HG03159 (cell line): ENCODE measurements around the gene TMEM154.
A peak's percentile ranks its signal among the peaks of the same experiment; 100 is the strongest.

Experiments
- ATAC-seq: cut with Tn5 transposase; IDR thresholded peaks from one replicate; pipeline ENCODE4 v1.9.1; 2021; ENCODE audit warnings: mild to moderate bottlenecking, moderate library complexity; ENCODE audit not compliant: unreplicated experiment

TMEM154 gene

DNA sequence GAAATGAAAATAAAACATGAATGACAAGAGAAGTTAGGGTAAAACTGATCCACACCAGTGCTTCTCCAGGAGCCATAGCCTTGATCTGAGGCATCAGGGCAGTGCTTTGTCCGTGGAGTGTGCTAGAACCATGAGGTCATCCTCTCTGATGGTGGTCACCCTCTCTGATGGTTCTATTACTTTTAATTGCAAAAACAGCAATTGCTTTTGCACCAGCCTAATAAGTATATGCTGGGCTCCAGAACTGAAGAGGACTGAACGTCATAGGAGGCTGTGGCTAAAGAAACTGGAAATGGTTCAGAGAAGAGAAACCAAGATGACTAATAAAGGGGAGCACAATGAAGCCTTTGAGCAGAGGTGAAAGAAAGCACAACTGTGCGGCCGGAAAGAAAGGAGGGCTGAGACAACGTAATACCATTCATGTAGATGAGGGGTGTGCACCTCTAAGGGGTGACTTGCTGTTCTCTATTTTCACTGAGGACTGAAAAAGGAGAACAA lies 17.0 kb upstream of the TMEM154 start:
- ATAC-seq, result peak; percentile 99

DNA sequence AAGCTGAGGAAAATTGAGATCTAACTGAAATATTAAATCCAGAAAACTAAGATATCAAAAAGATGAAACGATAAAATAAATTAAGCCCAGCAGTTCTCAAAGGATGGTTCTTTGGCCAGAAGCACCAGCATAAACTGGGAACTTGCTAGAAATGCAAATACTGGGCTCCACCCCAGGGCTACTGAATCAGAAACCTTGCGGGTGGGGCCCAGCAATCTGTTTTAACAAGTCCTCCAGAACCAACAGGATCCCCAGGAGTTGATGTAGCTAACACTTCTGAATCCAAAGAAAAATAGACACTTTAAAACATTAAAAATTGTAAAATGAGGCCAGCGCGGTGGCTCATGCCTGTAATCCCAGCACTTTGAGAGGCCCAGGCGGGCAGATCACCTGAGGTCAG lies 14.1 kb upstream of the TMEM154 start:
- ATAC-seq, result no peak

DNA sequence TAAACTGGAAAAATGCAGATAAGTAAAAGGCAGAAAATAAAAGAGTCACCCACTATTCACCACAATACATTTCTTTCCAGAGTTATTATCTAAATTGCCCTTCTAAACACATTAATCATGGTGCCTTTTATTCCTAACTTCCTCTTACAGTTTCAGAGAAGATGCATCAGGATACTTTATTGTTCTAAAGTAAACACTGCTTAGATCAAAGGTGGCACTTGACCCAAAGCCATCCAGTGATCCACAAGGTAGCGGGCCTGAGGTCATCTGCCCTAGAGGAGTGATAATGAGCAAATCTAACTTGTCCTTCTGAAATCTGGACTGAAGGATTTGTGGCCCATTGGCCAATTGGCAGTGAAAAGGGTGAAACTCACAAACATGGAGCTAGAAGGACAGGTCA lies 12.0 kb upstream of the TMEM154 start:
- ATAC-seq, result no peak

DNA sequence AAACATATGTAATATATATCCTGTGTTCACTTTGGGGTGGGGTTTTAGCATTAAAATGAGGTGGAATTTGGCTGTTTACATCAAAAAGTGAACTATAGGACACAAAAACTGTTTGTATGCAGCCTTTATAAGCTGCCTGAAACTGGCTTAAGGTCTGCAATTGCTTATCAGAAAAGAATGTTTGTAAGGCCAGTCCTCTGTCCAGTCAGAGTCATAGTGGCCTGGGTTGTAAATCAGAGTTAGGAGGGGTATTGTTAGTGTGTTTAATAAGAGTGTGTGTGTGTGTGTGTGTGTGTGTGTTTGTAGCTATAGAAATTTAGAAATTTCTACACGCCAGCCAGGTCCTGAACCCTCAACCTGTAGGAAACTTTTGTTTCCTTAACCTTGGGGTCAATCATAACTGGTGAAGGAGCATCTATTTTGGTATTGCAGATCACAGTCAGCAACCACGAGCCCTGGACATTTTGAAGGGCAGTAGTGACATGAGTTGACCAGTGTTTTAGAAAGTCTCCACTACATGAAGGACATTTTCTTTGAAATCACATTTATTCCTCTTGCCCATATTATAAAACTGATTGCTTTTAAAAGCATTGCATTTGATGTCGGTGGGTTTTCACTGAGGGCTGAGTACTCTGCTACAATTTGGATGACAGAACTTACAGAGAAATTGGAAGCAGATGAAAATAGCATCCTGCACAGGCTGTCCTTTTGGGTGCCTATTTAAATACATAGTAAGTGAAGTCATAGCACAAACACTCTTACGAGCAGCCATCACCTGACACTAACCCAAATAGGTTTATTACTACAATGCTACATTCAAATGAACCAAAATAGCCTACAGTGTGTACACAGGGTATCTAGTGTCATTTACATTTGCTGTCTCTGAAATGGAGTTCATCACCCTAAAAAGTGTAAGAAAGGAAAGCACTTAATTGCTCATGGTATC lies 11.2 kb upstream of the TMEM154 start:
- no peak for ATAC-seq

DNA sequence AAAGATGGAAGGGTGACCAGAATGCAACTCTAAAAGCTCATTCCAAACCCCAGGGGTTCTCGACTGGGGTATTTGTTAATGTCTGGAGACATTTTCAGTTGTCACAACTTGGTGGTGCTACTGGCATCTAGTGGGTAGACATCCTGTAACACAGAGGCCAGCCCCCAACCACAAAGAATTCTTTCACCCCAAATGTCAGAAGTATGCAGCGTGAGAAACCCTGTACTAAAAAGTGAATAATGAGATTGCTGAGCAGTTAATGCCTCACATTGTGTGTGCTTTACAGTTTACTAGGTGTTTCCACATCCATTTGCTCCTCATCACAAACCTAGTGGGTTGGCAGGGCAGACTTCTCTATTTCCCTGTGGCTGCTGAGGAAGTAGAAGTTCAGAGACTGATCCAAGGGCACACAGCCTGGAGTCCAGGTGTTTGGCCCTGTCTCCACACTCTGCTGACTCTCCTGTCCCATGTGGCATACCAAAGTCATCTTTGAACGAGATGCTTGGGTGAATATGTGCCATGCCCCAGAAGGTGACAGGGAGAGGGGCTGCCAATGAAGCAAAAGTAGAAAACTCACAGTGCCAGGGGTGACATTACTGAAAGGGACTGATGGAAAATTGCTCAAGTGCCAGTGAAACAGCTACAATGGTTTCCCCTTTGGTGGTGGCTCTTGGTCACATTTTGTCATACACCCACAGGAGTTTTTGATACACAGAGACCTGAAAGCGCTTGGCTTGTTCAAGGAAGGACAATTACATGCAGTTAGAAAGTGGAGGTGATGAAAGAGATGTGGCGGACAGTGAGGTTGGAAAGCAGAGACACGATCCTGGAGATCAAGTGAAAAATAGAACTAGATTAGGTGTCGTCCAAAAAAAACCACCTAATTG lies 10.1 kb upstream of the TMEM154 start:
- no peak for ATAC-seq

DNA sequence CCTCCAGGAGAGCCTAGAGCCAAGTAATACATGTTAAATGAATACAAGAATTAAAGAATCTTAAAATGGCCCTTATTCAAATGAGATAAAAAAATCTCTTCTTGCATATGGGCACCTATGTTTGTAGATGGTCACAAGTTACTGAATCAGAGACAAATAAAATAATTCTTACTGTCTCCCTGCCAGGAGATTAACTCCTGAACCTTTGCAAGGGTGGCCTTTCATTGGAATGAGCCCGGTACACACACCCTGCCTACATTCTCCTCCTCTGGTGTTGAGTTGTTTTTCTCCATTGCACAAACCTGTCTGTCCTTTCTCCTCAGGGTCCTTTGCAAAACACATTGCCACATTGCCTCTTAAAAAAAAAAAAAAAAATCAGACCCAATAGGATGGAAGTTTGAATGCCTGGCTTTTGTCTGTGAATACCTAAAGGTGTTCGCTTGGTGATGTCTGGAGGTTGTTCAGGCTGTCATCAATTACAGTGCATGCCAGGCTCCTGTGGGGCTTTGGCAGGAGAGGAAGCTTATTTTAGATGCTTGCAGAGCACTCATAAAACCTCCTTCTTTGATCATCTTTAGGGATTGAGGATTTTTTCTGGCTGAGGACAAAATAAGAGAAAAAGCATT lies 8.3 kb upstream of the TMEM154 start:
- no peak for ATAC-seq

DNA sequence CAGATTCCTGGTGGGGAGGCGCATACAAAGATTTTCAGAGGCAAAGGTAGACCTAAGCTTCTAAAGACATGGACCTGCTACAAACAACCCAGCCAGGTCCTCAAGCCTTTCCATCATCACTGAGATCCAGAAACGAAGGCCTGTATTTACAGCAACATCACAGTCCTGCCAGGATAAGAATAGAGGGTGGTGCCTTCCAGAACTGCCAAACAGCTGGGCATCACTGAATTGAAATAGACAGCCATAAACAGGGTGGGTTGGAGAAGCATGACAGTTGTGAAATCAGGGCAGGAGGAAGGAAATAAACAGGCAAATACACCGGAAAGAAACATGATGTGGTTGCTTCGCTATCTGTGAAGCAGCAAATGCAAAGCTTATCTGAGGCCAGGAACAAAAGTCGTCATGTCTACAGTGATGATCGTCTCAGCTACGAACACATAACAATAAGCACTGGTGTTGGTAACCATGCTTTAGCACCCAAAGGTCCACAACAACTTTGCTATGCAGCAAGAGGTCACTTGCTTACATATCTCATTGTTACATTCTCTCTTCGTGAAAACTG lies 6.7 kb upstream of the TMEM154 start:
- no peak for ATAC-seq

DNA sequence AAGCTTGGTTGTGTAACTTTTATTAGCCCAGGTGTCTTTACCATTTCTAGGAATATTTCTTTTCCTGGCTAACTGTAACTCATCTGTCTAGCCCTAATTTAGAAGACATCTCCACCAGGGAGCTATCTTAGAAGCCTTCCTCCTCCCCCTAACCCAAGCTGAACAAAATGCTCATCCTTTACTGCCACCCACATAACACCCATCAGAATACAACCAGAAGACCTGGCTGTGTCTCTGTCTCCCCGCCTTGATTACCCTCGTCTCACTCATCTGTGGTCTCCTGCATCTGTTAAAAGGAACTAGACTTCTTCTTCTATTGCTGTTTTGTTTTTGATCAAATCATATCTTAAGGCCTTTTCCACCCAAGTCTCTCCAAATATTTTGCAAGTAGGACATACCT lies 4.8 kb upstream of the TMEM154 start:
- ATAC-seq, result no peak

DNA sequence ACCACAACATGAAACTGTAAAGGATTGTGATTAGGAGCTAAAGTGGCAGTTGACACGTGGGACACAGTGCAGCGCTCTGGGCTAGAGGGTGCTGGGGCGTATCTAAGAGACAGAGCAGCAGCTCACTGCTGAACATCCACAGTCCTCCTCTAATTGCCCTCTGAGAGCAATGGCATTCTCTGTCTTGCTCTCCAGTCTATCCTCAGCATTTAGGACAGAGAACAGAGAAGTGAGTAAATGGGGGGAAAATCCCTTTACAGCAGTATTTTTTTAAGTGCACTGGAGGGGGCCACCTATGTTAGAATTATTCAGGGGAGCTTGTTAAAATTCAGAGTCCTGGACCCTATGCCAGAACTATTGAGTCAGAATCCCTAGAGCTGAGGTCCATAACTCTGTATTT lies 4.2 kb upstream of the TMEM154 start:
- ATAC-seq, result peak; percentile 47

DNA sequence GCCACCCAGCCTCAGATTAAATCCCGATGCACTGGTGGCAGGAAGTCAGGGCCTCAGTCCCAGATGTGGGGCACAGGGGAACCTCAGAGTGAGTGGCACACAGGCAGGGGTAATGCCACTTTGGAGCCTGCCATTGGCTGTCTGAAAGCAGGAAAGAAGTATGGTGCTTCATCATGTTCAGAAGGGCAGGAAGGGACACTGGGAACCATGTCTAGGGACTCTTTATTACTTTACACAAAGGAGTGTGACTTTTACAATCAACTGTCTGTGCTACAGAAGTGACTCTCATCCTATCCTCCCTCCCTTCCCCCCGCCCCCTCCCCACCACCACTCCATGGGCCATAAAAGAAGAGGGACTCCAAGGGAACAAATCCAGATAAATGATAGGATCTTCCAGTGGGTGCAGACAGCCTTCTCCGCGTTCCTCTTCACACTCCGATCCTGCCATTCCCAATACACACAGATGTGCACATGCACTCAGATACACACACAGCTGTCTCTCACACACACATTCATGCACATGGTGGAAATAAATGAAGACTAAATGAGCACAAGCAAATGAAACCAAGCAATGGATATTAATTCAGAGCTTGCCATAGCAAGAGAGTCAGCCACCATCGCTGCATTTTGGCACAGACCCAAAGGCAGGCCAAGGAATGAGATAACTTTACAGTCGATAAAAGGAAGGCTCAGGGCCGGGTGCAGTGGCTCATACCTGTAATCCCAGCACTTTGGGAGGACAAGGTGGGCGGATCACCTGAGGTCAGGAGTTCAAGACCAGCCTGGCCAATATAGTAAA lies 2.5 kb upstream of the TMEM154 start:
- ATAC-seq, result no peak

DNA sequence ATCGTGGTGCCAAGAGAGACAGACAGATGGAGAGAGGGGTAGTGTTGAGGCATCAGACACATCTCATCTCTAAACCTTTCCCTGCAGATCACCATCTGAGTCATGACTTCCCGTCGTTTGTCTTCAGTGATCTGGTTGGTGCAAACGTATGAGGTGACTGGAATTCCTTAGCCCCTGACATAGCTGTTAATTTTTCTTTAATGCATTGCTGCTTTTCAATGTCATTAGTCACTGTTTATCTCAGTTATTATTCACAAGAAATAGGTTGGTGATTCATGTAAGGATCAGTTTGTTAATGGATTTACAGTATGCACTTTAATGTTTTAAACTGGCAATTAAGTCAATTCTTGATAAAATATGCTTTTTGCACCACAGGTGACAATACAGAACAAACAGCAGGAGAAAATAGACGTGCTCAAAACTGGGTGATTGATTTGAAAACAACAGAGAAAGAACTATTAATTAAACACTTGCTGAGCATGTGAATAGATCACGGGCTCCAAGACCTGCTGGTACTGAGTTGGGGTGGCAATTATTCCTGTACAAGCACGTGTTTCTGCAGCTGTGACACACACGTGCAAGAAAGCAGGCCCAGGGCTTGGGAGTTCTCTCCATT lies 1.3 kb upstream of the TMEM154 start:
- ATAC-seq, result no peak

DNA sequence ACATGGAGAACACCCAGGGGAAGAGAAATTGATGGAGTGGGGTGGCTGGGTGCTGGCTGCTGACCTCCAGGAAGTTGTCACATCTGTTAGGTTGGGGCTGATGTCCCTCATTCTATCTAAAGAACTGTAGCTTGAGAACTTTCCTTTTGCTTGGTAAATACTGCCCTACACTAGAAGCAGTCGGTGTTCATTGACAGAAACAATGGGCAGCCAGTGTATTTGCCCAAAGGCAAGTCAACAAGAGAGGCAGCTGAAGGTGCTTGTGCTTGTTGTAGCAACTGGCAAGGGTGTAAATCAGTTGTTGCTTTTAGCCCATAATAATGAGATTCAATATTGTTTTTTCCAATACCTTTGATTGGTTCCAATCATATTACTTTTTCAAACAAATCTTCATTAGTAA lies 956 bp downstream of the TMEM154 start:
- no peak for ATAC-seq

DNA sequence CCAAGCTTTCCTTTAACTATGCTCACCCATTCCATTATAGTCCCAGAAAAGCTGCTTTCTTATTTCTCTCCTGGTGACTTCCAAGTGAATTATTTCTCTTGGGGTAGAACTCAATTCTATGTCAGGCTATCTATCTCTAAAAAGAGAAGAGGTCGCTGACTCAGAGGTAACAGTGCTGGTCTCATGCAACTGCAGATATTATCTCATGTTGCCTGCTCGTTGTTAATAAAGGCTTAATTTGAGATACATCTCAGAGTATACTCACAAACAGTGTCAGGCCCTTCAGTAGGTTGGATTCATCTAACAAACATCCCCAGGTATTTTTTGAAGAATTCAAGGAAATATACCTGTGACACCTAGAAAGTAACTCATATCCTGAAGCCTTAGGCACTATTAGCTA lies 2.7 kb downstream of the TMEM154 start:
- no peak for ATAC-seq

DNA sequence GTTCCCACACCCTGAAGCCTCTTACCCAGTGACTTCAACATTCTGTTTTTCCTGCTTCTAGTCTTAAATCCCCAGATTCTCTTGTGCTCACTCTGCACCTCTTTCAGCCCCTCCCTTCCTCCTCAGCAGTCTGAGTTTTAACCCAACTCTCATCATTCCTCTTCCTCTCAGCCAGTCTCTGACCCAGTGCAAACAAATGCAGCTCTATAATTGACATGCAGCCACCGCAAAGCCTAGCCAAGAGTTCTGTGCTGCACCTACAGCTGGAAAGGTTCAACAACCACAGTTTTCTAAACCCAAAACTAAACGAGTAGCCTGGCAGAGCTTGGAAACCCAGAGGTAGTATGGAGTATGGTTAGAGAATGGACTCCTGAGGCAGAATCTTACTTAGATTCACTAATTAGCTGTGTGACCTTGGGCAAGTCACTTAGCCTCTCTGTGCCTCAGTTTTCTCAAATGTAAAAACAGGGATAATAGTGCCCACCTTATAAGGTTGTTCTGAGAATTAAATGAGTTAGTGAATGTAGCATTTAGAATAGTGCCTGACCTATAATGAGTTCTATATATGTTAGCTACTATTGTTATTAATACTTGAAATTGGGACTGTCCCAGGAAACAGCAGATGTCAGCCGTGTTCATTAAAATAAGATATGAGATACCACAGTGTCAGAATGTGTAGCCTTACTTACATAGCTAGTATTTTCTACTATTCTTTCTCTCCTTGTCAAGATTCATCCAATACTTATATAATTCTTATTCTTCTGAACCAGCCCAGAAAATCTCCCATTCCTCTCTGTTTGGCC lies 3.5 kb downstream of the TMEM154 start:
- ATAC-seq, result no peak

DNA sequence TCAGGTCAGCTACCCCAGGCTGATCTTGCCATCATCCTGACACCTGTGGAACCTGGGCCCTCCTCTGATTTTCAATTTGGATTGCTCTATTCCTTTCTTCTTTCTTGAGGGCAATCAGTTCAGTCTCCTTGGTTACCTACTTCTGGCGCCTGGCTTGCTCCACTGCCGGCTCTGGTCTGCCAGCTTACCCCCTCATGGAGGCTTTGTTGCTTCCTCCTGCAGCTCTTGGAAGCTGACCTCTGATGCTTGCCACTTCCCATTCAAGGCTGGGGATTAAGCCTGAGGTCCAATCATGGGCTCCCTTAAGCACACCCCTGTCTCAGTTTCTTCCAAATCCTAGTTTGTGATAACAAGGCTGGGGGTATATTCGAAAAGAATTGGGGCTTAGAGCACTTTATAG lies 5.4 kb downstream of the TMEM154 start:
- no peak for ATAC-seq

DNA sequence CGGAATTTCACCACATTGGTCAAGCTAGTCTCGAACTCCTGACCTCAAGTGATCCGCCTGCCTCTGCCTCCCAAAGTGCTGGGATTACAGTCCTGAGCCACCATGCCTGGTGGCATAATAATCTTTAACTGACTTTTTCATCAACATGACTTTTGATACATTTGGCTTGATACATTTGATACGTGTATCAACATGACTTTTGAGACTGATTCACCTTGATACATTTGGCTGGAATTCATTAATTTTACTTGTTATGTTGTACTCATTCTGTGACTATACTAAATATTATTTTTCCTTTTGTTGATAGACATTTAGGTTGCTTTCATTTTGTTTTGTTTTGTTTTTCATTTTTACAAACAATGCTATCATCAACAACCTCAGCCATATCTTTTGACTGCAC lies 6.3 kb downstream of the TMEM154 start:
- ATAC-seq, result no peak

DNA sequence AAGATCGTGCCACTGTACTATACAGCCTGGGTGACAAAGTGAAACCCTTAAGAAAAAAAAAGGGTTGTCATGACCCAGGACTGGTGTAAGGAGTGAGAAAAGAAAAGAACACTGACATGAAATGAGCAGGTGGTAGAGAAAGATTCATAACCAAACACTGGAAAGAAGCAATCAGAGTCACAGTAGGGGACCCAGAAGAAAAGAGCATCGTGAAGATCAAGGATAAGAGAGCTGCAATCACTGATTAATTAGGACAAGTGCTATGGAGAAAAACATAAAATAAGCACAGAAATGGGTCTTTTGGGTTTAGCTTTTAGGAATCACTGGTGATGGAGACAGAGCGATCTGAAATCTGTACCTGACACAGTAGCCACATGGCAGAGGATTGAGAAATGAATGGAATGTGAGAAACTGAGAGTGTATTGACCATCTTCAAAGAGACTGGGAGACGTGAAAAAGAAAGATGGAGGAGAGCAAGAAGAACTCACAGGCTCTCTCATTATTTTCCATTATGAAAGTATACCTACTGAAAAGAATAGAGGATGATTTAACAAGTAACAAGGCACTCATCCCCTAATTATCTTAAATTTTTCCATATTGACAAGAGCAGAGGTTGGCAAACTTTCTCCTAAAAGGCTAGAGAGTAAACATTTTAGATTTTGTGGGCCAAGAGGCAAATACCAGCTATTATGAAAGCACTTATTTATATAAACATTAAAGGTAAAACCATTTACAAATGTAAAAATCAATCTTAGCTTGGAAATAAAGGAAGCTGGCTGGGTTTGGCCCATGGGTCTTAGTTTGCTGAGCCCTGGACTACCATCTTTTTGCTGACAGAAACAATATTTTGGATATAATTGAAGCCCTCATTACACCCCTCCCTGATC lies 7.3 kb downstream of the TMEM154 start:
- ATAC-seq, result no peak
